Measurements from ENCODE around the gene PPM1L. TPM values are rescaled to one million over a fixed set of nuclear protein-coding genes. Genes with fewer than 3 reads are reported as not detected.
A peak's percentile ranks its signal among the peaks of the same experiment; 100 is the strongest.

The PPM1L gene
- total RNA-seq, 1 donor from 2014 or later = 16.3 TPM

GRCh38 chr3:161096771-161097367, 340.8 kb downstream of the PPM1L start:
- no peak for DNase-seq (ENCODE audit: low spot score)

- DNase-seq (ENCODE audit: low spot score) = no peak
Observed at GRCh38 chr3:161100994-161101393, 345.0 kb downstream of the PPM1L start.

GRCh38 chr3:161101609-161102008, 345.6 kb downstream of the PPM1L start:
- DNase-seq (ENCODE audit: low spot score) = no peak

DNA sequence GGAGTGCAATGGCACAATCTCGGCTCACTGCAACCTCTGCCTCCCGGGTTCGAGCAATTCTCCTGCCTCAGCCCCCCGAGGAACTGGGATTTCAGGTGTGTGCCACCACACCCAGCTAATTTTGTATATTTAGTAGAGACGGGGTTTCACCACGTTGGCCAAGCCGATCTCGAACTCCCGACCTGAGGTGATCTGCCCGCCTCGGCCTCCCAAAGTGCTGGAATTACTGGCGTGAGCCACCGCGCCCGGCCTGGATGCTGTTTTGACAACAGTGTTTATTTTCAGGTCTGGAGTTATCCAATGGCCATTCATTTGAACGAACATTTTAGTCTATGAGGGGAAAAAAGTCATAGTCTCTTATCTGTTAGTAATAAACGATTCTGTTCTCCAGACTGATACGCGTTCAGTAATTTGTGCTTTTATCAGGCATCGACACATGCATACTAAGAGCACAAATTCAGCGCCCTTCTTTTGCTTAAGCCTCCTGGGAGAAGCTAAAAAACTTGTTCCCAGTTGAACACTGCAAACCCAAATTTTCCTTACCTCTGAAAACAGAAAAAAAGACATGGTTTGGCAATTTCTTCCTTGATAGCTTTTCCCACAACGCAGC, 347.9 kb downstream of the PPM1L start:
- no peak for DNase-seq (ENCODE audit: low spot score)

DNA sequence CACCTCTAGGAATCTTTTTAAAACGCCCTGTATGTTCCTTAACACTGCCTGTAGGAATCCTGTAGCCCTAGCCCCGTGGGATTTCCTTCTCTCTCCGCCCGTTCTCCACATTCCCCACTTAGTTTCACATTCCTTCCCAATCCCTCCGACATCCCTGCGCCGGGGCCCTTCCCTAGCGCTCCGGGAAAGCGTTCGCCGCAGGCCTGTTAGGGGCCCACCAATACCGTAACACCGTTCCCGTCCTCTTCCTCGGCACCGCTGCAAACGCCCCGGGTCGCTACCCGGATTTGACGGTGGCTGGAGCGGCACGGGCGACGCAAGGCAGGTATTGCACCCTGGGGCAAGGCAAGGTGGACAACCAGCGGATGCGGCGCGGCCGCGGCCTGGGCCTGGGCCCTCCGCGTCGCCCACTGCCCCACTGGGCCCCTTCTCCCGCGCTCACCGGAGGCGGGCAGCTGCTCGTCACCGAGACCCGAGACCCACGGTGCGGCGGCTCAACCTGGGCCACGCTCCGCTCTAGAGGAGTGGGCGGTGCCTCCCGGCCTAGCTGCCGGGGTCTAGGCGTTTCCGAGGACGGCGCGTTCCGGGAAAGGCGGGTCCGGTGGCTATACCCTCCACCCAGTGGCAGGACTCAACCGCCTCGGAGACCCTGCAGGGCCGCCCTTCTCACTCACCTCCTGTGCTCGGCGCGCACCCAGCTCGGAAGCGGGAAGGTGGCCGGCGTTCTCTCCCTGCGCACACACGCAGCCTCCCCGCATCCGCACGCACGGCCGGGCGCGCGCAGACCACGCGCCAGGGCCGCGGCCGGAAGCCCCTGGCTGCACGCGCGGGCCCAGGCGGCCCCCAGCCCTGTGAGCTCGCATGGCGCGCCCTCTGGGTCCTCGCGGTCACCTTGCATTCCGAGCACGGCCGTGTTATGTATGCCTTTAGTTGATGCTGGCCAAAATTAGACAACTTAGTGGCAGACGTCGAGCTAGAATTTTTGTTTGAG, 348.8 kb downstream of the PPM1L start, which contains the start of gene B3GALNT1:
Gene B3GALNT1 (minus strand): TSS at position 789 of the 991 bp plus-strand sequence. CDS start 18,595 bp downstream, outside the sequence.
- DNase-seq (ENCODE audit: low spot score) = peak; percentile 48

- no peak for DNase-seq (ENCODE audit: low spot score)
Observed at GRCh38 chr3:161107311-161107710, 351.3 kb downstream of the PPM1L start.

- DNase-seq (ENCODE audit: low spot score) = no peak
Observed at GRCh38 chr3:161108840-161109239, 352.8 kb downstream of the PPM1L start.

- no peak for DNase-seq (ENCODE audit: low spot score)
Observed at GRCh38 chr3:161117646-161118045, 361.6 kb downstream of the PPM1L start.

DNA sequence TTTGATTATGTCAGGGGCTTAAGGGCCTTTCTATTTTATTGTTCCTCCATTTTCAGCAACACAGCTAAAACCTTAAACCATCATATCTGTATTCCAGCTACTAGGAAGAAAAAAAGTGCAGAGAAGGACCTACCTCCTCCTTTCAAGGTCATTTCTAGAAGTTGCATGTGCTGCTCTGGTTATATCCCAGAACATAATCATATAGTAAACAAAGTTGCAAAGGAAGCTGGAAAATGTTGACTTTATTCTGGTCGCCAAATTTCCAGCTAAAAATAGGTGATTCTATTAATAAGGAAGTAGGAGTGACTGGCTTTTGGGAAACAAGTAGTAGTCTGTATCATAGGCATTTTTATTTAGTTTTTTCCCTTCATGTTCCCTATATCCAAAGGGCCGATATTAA, 370.5 kb downstream of the PPM1L start:
- DNase-seq (ENCODE audit: low spot score) = no peak

Other genes starting within 250 kb of the PPM1L start
- gene KPNA4, start 190.7 kb upstream of the PPM1L start, total RNA-seq = 78.1 TPM
- gene ARL14, start 79.1 kb upstream of the PPM1L start, total RNA-seq = 2.9 TPM